Osteoblast (primary cell): Measurements from ENCODE around the gene FOXQ1. TPM values are rescaled to one million over a fixed set of nuclear protein-coding genes. Genes with fewer than 3 reads are reported as not detected.

Experiments
- DNase-seq: peaks from one replicate; pipeline ENCODE4 v3.0.0; 2011; ENCODE audit warnings: low spot score, mixed read lengths; ENCODE audit not compliant: insufficient read length; ENCODE audit errors: missing footprints
- H2AFZ ChIP-seq: 2 replicates; pipeline ENCODE4 v1.6.0; 2011; ENCODE audit warnings: mild to moderate bottlenecking, low read length
- H3K27ac ChIP-seq: 2 replicates; pipeline ENCODE4 v1.5.1; 2011; ENCODE audit warnings: mild to moderate bottlenecking, low read depth, low read length, moderate library complexity
- H3K27me3 ChIP-seq: 2 replicates; pipeline ENCODE4 v1.6.0; 2012; ENCODE audit warnings: mild to moderate bottlenecking, control low read depth, inconsistent platforms, low read length, moderate library complexity; ENCODE audit not compliant: insufficient read depth
- H3K36me3 ChIP-seq: 2 replicates; pipeline ENCODE4 v1.5.1; 2011; ENCODE audit warnings: mild to moderate bottlenecking, low read length, control low read depth, moderate library complexity; ENCODE audit not compliant: insufficient read depth
- H3K4me1 ChIP-seq: 2 replicates; pipeline ENCODE4 v1.5.1; 2011; ENCODE audit warnings: mild to moderate bottlenecking, low read length, control low read depth, moderate library complexity; ENCODE audit not compliant: insufficient read depth
- H3K4me2 ChIP-seq: 2 replicates; pipeline ENCODE4 v1.6.0; 2011; ENCODE audit warnings: mild to moderate bottlenecking, low read length; ENCODE audit not compliant: insufficient read depth
- H3K4me3 ChIP-seq: fragments of 200-600 bp; sonication (generic); 3 replicates; pipeline ENCODE4 v1.5.1; 2012; ENCODE audit warnings: mild to moderate bottlenecking, low read length, inconsistent platforms; ENCODE audit not compliant: insufficient read depth
- H3K79me2 ChIP-seq: 2 replicates; pipeline ENCODE4 v1.6.0; 2012; ENCODE audit warnings: mild to moderate bottlenecking, low read length, control low read depth, inconsistent platforms; ENCODE audit not compliant: insufficient read depth
- H3K9me3 ChIP-seq: 2 replicates; pipeline ENCODE4 v1.5.1; 2011; ENCODE audit warnings: low read depth, low read length, control low read depth
- H4K20me1 ChIP-seq: 2 replicates; pipeline ENCODE4 v1.6.0; 2012; ENCODE audit warnings: mild to moderate bottlenecking, low read length, control low read depth; ENCODE audit not compliant: insufficient read depth
- CTCF ChIP-seq: IDR thresholded peaks from 2 replicates; pipeline ENCODE4 v1.5.1; 2011; ENCODE audit warnings: mild to moderate bottlenecking, low read depth, low read length, moderate library complexity; ENCODE audit errors: extremely low read depth
- total RNA-seq: library from RNA; depleted of rRNA; stranded (reverse); fragments of >200 nt; gene quantifications from 2 replicates; pipeline ENCODE4 v1.2.3, GENCODE V29; 2012

Gene FOXQ1
- total RNA-seq, 1 donor, result 2.5 TPM

GRCh38 chr6:1264619-1265445, 47.1 kb upstream of the FOXQ1 start:
- Histone ChIP-seq H3K4me2 (no peak overlapping the region), H3K4me1 (no peaks in the 10 kb centered on the region), H3K36me3 (no peaks in the 10 kb centered on the region), H4K20me1 (no peaks in the 10 kb centered on the region), H3K27ac (no peak overlapping the region), H2AFZ (no peak overlapping the region), H3K27me3 (no peaks in the 10 kb centered on the region), H3K9me3 (no peaks in the 10 kb centered on the region), H3K79me2 (no peaks in the 10 kb centered on the region), H3K4me3 (no peak overlapping the region)
- no peak for TF ChIP-seq CTCF
- no peak for DNase-seq

GRCh38 chr6:1266686-1267056, 45.2 kb upstream of the FOXQ1 start:
- Histone ChIP-seq H3K4me2 (no peak overlapping the region), H3K27ac (no peak overlapping the region), H4K20me1 (no peaks in the 10 kb centered on the region), H2AFZ (no peak overlapping the region), H3K27me3 (no peaks in the 10 kb centered on the region), H3K79me2 (no peaks in the 10 kb centered on the region), H3K4me1 (no peaks in the 10 kb centered on the region), H3K36me3 (no peaks in the 10 kb centered on the region), H3K4me3 (no peak overlapping the region), H3K9me3 (no peaks in the 10 kb centered on the region)
- no peak for DNase-seq
- no peak for TF ChIP-seq CTCF

DNA sequence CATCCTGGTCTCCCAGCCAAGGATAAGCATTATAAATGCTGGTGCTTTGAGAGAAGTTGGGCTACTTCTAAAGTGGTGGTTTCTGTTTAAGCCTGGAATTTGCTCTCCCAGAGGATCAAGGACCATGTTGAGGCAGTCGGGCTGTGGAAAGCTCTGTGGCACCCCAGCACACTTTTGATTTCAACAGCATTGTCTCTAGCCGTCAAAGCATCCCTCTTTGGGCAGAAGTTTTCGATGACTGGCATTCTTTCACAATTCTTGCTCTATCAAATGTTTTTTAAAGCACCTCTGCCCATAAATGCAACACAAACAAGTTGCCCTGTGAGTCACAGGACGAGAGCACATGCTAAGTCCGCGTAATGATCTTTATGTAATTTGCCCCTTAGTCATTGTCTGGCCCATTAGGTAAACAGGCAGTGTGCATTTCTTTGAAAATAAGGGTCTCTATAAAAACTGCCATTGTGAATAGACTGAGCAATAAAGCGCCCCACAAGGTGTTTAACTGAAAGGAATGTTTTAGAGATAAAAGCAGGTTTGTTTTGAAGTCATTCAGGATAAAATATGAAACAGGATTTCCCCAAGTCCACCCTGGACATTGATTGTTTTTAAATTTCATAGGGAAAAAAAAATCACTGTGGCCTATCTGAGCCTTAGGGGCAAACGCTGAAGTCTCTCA, 44.7 kb upstream of the FOXQ1 start:
- no peak for DNase-seq
- Histone ChIP-seq H3K4me3 (no peak overlapping the region), H3K27ac (no peak overlapping the region), H3K4me1 (no peaks in the 10 kb centered on the region), H4K20me1 (no peaks in the 10 kb centered on the region), H3K9me3 (no peaks in the 10 kb centered on the region), H2AFZ (no peak overlapping the region), H3K27me3 (no peaks in the 10 kb centered on the region), H3K36me3 (no peaks in the 10 kb centered on the region), H3K4me2 (no peak overlapping the region), H3K79me2 (no peaks in the 10 kb centered on the region)
- TF ChIP-seq CTCF, result no peak
